ENCODE measurements around the gene MAST3. TPM values are rescaled to one million over a fixed set of nuclear protein-coding genes. Genes with fewer than 3 reads are reported as not detected.

The MAST3 gene
- total and polyA plus RNA-seq, 2 of the 13 experiments (the other 11 are each of a cell fraction or from before 2014, with no cell fraction given) = 4.1 to 4.6 TPM

DNA sequence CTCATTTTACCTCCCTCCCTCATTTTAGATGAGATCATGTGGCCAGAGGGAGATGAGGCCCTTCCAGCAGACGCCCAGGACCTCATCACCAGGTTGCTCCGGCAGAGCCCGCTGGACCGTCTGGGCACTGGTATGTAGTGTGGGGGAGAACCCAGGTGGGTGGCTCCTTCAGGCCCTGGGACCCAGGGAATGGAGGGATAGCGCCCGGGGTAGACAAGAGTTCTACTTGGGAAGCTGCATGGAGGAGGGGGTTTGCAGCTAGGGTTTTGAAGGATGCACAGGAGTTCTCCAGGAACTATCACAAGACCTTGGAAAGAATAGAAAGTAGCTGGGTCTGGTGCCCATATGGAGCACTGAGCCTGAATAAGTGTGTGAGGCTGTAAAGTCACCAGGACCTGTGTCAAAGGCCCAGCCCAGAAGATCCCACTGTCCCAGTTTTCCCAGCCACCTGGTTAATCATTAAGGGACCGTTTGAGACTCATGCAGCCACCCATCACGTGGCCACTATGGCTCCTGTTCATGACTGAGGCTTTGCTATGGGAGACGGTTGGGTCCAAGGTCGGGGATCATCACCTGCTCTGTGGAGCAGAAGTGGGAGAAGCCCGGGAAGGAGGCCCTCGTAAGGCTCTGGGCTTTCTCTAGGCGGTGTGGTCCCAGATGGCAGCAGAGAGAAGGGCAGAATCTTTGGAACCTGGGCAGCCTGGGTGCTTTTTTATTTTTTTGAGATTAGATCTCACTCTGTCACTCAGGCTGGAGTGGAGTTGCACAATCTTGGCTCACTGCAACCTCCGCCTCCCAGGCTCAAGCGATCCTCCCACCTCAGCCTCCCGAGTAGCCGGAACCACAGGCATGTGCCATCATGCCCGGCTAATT, 38.4 kb downstream of the MAST3 start (continued):
- TF ChIP-seq, protein P1, sequence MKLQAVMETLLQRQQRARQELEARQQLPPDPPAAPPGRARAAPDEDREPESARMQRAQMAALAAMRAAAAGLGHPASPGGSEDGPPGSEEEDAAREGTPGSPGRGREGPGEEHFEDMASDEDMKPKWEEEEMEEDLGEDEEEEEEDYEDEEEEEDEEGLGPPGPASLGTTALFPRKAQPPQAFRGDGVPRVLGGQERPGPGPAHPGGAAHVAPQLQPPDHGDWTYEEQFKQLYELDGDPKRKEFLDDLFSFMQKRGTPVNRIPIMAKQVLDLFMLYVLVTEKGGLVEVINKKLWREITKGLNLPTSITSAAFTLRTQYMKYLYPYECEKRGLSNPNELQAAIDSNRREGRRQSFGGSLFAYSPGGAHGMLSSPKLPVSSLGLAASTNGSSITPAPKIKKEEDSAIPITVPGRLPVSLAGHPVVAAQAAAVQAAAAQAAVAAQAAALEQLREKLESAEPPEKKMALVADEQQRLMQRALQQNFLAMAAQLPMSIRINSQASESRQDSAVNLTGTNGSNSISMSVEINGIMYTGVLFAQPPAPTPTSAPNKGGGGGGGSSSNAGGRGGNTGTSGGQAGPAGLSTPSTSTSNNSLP (IDR thresholded peaks at IDR 0.05; ENCODE audit: low read depth, low read length) = no peak
- TF ChIP-seq, protein P2, sequence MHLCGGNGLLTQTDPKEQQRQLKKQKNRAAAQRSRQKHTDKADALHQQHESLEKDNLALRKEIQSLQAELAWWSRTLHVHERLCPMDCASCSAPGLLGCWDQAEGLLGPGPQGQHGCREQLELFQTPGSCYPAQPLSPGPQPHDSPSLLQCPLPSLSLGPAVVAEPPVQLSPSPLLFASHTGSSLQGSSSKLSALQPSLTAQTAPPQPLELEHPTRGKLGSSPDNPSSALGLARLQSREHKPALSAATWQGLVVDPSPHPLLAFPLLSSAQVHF (CRISPR knock-in tag; IDR thresholded peaks at IDR 0.05) = no peak
- no peak for TF ChIP-seq AFF4 (CRISPR knock-in tag; IDR thresholded peaks at IDR 0.05)
- no peak for TF ChIP-seq ZNF335 (CRISPR knock-in tag; IDR thresholded peaks at IDR 0.05)
- peak; percentile 76; the same call in 1 of the 2 replicates for TF ChIP-seq RFXAP (CRISPR knock-in tag; IDR thresholded peaks at IDR 0.05; ENCODE audit: borderline replicate concordance)
- peak; percentile 99 for TF ChIP-seq HNF1A (IDR thresholded peaks at IDR 0.05; ENCODE audit: low read depth)
- peak; percentile 99 for TF ChIP-seq HNF1A (CRISPR knock-in tag; IDR thresholded peaks at IDR 0.05; ENCODE audit: borderline replicate concordance)
- TF ChIP-seq SIX1 (CRISPR knock-in tag; IDR thresholded peaks at IDR 0.05; ENCODE audit: borderline replicate concordance) = no peak
- no peak for TF ChIP-seq ZNF468 (CRISPR knock-in tag; IDR thresholded peaks at IDR 0.05)
- peak; percentile 42; the same call in 1 of the 2 replicates for TF ChIP-seq TGIF2 (CRISPR knock-in tag; IDR thresholded peaks at IDR 0.05)

All from HepG2 (cell line).